K562 (cell line): ENCODE measurements around the gene RFWD3. TPM values are rescaled to one million over a fixed set of nuclear protein-coding genes. Genes with fewer than 3 reads are reported as not detected.

ENCODE experiments used
- polyA plus RNA-seq, 8 experiments: library from polyadenylated mRNA; depleted of rRNA in 4 of 8; stranded (reverse) in 5 of 8; unstranded in 3 of 8; fragments of >200 nt; fragmentation: Nextera tagmentation in 2 of 8; fragmentation: Illumina TruSeq in 1 of 8; extraction: Ambion mirVana in 2 of 8; extraction: Trizol in 1 of 8; gene quantifications; 2 replicates each; pipeline versions ENCODE4 v1.2.1 to v1.2.3, GENCODE V29; 2011 to 2014; ENCODE audit warnings: inconsistent platforms in 1 of 8, missing spikeins in 1 of 8
- total RNA-seq, 7 experiments: library from RNA; depleted of rRNA in 6 of 7; stranded (reverse); fragments of >200 nt in 6 of 7; fragmentation: Illumina TruSeq in 2 of 7; extraction: Trizol in 2 of 7; gene quantifications; 2 replicates each; pipeline versions ENCODE4 v1.2.1 to v1.2.3, GENCODE V29; 2011 to 2021; ENCODE audit warnings: low replicate concordance in 1 of 7
- TF ChIP-seq, protein P1 (sequence below): sonication (generic); formaldehyde crosslinking; IDR thresholded peaks from 2 replicates; pipeline ENCODE4 v1.8.1; 2023; ENCODE audit warnings: mild to moderate bottlenecking, missing genetic modification reagents
- TF ChIP-seq, protein P2 (sequence below): fragments of 150-350 bp; IDR thresholded peaks from 2 replicates; pipeline ENCODE4 v1.6.1; 2014; ENCODE audit warnings: low read depth, mild to moderate bottlenecking, low read length, borderline replicate concordance

RFWD3 gene
- total and polyA plus RNA-seq, 9 of the 15 experiments (the other 6 are each of a cell fraction or from before 2014, with no cell fraction given), result 20.8 to 121 (median 79.0) TPM

DNA sequence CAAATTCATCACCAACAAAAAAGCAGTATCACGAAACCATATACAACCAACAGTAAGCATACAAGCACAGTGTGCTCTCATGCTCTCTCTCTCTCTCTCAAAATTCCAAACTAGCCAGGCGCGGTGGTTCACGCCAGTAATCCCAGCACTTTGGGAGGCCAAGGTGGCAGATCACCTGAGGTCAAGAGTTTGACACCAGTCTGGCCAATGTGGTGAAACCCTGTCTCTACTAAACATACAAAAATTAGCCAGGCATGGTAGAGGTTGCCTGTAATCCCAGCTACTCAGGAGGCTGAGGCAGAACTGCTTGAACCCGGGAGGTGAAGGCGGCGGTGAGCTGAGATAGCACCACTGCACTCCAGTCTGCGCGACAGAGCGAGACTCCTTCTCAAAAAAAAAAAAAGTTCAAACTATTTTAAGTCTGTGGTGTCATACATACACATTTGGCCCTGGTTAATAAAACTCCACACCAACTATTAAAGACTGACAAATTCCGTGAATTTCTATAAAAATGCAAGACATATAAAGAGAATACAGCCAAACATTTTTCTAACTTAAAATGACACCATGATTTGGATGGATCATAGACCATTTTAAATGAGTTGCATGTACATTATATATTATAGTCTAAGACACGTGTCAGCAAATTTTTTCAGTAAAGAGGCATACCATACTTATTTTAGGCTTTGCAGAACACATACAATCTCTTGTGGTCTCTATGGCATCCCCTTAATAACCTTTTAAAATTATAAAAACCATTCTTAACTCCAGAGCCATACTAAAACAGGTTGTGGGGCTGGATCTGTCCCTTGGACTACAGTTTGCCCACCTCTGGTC, 90.7 kb downstream of the RFWD3 start (continued):
- TF ChIP-seq, protein P1, sequence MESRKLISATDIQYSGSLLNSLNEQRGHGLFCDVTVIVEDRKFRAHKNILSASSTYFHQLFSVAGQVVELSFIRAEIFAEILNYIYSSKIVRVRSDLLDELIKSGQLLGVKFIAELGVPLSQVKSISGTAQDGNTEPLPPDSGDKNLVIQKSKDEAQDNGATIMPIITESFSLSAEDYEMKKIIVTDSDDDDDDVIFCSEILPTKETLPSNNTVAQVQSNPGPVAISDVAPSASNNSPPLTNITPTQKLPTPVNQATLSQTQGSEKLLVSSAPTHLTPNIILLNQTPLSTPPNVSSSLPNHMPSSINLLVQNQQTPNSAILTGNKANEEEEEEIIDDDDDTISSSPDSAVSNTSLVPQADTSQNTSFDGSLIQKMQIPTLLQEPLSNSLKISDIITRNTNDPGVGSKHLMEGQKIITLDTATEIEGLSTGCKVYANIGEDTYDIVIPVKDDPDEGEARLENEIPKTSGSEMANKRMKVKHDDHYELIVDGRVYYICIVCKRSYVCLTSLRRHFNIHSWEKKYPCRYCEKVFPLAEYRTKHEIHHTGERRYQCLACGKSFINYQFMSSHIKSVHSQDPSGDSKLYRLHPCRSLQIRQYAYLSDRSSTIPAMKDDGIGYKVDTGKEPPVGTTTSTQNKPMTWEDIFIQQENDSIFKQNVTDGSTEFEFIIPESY (CRISPR knock-in tag), result no peak
- TF ChIP-seq, protein P2, sequence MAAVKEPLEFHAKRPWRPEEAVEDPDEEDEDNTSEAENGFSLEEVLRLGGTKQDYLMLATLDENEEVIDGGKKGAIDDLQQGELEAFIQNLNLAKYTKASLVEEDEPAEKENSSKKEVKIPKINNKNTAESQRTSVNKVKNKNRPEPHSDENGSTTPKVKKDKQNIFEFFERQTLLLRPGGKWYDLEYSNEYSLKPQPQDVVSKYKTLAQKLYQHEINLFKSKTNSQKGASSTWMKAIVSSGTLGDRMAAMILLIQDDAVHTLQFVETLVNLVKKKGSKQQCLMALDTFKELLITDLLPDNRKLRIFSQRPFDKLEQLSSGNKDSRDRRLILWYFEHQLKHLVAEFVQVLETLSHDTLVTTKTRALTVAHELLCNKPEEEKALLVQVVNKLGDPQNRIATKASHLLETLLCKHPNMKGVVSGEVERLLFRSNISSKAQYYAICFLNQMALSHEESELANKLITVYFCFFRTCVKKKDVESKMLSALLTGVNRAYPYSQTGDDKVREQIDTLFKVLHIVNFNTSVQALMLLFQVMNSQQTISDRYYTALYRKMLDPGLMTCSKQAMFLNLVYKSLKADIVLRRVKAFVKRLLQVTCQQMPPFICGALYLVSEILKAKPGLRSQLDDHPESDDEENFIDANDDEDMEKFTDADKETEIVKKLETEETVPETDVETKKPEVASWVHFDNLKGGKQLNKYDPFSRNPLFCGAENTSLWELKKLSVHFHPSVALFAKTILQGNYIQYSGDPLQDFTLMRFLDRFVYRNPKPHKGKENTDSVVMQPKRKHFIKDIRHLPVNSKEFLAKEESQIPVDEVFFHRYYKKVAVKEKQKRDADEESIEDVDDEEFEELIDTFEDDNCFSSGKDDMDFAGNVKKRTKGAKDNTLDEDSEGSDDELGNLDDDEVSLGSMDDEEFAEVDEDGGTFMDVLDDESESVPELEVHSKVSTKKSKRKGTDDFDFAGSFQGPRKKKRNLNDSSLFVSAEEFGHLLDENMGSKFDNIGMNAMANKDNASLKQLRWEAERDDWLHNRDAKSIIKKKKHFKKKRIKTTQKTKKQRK, result no peak
